NB4 (cell line): ENCODE measurements around the gene PCNP.
"Not testable (repeated sequence)": the region's sequence is repeated elsewhere in the genome, so short reads cannot be mapped to it uniquely, and the experiment has no call there.

Source experiments
- DNase-seq: peaks from one replicate; pipeline ENCODE4 v3.0.0; 2010; ENCODE audit warnings: low read depth
- H3K4me3 ChIP-seq: one replicate; pipeline ENCODE4 v1.5.1; 2011; ENCODE audit warnings: mild to moderate bottlenecking, low read depth, low read length, moderate library complexity
- MYC ChIP-seq: IDR thresholded peaks from 2 replicates; pipeline ENCODE4 v1.6.1; 2011; ENCODE audit warnings: low read depth, low read length
- POLR2A ChIP-seq: IDR thresholded peaks from 2 replicates; pipeline ENCODE4 v1.6.1; 2011; ENCODE audit warnings: mild to moderate bottlenecking; ENCODE audit not compliant: insufficient read length; ENCODE audit errors: extremely low read depth
- TF ChIP-seq, protein P1 (sequence below): IDR thresholded peaks from one replicate; pipeline ENCODE4 v1.5.1; 2012; ENCODE audit warnings: low read depth, low read length
- TF ChIP-seq, protein P2 (sequence below): IDR thresholded peaks from 2 replicates; pipeline ENCODE4 v1.6.1; 2011; ENCODE audit warnings: low read depth, low read length

PCNP gene

DNA sequence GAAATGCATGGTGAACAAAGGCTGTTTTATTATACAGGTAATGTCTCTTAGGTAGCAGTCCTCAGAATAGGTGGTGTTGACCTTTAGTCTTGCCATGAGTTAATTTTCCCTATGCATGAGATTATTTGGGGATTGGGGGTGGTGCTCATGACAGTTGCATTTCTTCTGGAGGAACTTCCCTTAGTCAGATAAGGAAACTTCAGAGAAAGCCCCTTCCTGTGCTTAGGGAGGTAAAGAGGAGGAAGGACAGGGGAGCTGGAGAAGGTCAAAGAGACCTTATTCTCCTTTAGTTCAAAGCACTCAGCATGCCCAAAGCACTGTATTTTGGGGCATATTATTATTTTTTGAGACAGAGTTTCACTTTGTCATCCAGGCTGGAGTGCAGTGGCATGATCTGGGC is 55.2 kb downstream of the PCNP start:
- H3K4me3 ChIP-seq = no peak overlapping the region
- TF ChIP-seq, protein P1, sequence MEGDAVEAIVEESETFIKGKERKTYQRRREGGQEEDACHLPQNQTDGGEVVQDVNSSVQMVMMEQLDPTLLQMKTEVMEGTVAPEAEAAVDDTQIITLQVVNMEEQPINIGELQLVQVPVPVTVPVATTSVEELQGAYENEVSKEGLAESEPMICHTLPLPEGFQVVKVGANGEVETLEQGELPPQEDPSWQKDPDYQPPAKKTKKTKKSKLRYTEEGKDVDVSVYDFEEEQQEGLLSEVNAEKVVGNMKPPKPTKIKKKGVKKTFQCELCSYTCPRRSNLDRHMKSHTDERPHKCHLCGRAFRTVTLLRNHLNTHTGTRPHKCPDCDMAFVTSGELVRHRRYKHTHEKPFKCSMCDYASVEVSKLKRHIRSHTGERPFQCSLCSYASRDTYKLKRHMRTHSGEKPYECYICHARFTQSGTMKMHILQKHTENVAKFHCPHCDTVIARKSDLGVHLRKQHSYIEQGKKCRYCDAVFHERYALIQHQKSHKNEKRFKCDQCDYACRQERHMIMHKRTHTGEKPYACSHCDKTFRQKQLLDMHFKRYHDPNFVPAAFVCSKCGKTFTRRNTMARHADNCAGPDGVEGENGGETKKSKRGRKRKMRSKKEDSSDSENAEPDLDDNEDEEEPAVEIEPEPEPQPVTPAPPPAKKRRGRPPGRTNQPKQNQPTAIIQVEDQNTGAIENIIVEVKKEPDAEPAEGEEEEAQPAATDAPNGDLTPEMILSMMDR = no peak
- TF ChIP-seq, protein P2, sequence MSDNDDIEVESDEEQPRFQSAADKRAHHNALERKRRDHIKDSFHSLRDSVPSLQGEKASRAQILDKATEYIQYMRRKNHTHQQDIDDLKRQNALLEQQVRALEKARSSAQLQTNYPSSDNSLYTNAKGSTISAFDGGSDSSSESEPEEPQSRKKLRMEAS = no peak
- TF ChIP-seq POLR2A (no peak), MYC (no peak)
- no peak for DNase-seq

DNA sequence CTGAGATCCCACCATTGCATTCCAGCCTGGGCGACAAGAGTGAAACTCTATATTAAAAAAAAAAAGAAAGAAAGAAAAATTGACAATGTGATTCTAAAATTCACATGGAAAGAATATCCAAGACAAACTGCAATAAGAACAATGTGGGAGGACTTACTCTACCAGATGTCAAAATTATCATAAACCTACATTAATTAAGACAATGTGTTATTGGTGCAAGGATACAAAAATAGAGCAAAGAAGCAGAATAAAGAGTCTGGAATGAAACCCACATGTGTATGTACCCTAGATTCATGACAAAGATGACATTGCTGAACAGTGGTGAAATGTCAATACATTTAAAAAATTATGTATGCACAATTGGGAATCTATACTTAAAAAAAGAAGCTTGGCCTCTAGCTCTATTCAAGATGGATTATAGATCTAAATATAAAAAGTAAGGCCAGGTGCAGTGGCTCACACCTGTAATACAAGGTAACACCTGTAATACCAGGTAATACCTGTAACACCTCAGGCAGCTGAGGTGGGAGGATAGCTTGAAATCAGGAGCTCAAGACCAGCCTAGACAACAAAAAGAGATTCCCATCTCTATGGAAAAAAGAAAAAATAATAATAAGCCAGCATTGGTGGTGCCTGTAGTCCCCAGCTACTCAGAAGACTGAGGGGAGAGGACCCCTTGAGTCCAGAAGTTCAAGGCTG is 57.3 kb downstream of the PCNP start:
- DNase-seq = no peak
- H3K4me3 ChIP-seq = no peak overlapping the region
- TF ChIP-seq, protein P1 = no peak
- TF ChIP-seq MYC (no peak), POLR2A (no peak)
- TF ChIP-seq, protein P2 = no peak

DNA sequence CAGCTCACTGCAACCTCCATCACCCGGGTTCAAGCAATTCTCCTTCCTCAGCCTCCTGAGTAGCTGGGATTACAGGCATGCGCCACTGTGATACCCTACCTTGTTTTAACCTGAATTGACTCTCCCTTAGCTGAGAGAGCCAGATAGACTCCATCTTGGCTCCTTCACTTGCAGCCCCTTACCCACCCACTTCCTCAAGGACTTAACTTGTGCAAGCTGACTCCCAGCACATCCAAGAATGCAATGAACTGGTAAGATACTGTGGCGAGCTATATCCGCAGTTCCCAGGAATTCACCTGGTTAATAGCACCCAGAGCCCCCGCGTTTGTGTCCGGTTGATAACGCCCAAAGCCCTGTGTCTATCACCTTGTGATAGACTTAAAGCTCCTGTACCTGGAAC is 58.0 kb downstream of the PCNP start:
- H3K4me3 ChIP-seq, DNase-seq: not testable (repeated sequence)

DNA sequence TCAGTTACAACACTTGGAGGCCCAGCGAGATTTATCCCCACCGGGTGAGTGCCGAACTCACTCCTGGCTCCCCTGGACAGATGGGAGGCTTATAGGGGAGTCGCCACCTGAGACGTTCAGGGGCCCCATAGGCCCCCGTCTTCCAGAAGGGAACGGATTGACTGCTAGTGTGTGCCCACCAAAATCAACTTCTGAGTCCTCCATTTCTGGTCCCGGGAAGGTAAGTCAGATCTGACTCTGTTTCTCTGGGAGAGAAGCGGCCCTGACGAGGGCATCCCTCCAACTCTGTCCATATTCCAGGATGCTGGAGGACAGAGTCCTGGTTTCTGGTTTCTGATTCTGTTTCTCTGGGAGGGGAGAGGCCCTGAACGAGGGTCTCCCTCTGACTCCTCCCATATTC is 58.6 kb downstream of the PCNP start:
- H3K4me3 ChIP-seq = no peak overlapping the region
- TF ChIP-seq MYC (no peak), POLR2A (no peak)
- TF ChIP-seq, protein P2 = no peak
- TF ChIP-seq, protein P1 = no peak

DNA sequence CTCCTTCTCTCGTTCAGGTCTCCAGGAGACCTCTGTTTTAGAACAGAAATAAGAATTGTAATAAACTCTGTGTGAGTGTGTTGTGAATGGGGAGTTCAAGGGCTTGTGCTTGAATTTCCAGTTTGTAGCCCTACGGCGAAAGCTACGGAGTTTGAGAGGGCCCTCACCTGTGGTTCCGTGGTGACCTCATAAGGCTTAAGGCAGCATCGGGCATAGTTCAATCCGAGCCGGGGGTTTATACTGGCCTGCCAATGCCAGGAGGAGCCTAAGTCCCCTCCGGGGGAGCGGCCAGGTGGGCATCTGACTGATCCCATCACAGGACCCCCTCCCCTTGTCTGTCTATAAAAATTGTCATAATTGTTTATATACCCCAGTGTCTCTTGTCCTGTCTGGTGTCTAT is 59.2 kb downstream of the PCNP start:
- DNase-seq = no peak
- TF ChIP-seq, protein P2 = no peak
- no peak for TF ChIP-seq POLR2A
- TF ChIP-seq, protein P1 = no peak
- TF ChIP-seq MYC = no peak
- no peak overlapping the region for H3K4me3 ChIP-seq

More for the DNA sequence above, 58.6 kb downstream of the PCNP start:
- no peak for DNase-seq

DNA sequence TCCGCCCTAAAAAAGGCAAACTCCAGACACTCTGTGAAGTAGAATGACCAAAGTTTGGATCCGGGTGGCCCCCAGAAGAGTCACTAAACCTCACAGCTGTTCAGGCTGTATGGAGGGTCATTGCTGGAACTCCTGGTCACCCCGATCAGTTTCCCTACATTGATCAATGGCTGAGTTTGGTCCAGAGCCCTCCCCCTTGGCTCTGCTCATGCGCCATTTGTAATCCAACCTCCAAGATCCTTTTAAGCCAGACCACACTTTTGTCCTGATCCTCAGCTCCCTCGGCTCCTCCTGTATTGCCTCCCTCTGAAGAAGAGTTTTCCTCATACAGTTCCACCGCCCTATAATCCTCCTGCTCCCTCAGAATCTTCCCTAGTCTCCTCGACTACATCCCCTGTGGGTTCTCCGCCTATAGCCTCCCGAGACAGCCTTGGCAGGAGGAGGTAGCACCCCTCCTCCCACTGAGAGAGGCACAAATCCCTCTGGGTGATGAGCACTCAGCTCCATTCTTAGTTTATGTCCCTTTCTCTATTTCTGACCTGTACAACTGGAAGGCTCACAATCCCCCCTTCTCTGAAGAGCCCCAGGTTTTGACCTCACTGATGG is 60.7 kb downstream of the PCNP start:
- no peak for DNase-seq
- H3K4me3 ChIP-seq = no peak overlapping the region
- no peak for TF ChIP-seq POLR2A
- TF ChIP-seq, protein P2 = no peak

DNA sequence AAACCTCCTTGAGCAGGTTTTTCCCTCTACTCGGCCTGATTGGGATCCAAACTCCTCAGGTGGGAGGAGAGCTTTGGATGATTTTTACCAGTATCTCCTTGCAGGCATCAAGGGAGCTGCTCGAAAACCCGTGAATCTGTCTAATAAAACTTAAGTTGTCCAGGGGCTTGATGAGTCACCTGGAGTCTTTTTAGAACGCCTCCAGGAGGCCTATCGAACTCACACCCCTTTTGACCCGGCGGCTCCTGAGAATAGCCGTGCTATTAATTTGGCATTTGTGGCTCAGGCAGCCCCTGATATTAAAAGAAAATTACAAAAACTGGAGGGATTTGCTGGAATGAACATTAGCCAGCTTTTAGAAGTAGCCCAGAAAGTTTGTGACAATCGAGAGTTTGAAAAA is 61.4 kb downstream of the PCNP start:
- TF ChIP-seq POLR2A (no peak), MYC (no peak)
- TF ChIP-seq, protein P2 = no peak
- TF ChIP-seq, protein P1 = no peak
- no peak for DNase-seq
- H3K4me3 ChIP-seq = no peak overlapping the region
